GM18861 (cell line): ENCODE results near the gene NIPAL4.

ENCODE experiments used
- ATAC-seq: cut with Tn5 transposase; IDR thresholded peaks from one replicate; pipeline ENCODE4 v1.9.1; 2021; ENCODE audit not compliant: unreplicated experiment

The NIPAL4 gene

DNA sequence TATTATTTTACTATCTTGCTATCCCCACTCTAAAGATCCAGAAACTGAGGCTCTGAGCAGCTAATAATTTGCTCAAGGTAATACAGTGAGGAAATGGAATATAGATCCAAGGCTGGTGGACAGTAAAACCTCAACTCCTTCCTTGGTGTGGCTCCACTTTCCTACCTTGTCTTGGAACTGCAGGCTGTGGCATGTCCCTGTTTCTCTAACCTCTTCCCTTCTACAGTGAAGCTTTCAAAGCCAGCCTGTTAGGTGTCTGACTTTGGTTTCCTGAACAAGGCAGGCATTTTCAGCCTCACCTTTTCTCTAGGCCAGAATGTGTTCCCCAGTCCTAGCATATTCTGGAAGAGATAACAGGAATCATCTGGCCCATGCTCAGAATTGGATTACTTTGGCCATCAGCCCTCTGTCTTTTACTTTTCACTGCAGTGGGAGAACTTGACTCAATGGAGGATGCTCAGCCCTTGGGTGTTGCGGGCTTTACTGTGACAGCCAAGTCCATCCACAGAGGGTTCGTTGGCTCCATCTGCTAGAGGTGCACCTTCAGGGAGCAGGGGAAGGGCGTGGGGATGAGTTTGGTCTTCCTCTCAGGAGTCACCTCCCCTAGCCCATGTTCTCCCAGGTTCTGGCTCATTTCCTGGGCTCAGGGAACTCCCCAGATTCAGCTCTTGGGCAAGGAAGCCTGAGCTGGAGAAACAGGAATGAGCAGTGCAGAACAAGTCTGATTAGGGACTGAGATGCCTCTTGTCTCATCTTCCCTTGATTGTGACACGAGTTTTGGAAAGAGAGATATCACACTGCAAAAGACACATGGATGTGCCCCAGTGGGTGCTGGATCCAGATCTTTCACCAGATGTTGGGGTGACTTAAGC, 1.1 kb downstream of the NIPAL4 start:
- no peak for ATAC-seq

DNA sequence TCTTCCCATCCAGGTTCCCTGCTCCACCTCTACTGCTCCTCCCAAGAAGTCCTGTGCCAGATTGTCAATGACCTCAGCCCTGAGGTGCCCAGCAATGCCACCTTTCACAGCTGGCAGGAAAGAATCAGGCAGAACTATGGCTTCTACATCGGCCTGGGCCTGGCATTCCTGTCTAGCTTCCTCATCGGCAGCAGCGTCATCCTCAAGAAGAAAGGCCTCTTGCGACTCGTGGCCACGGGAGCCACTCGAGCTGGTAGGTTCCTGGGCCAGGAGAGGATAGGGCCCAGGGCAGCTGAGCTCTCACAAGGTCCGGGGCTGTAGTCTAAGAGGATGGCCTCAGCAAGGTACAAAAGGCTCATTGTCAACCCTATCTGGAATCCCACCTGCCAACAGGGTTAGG, 3.1 kb downstream of the NIPAL4 start:
- ATAC-seq = no peak

DNA sequence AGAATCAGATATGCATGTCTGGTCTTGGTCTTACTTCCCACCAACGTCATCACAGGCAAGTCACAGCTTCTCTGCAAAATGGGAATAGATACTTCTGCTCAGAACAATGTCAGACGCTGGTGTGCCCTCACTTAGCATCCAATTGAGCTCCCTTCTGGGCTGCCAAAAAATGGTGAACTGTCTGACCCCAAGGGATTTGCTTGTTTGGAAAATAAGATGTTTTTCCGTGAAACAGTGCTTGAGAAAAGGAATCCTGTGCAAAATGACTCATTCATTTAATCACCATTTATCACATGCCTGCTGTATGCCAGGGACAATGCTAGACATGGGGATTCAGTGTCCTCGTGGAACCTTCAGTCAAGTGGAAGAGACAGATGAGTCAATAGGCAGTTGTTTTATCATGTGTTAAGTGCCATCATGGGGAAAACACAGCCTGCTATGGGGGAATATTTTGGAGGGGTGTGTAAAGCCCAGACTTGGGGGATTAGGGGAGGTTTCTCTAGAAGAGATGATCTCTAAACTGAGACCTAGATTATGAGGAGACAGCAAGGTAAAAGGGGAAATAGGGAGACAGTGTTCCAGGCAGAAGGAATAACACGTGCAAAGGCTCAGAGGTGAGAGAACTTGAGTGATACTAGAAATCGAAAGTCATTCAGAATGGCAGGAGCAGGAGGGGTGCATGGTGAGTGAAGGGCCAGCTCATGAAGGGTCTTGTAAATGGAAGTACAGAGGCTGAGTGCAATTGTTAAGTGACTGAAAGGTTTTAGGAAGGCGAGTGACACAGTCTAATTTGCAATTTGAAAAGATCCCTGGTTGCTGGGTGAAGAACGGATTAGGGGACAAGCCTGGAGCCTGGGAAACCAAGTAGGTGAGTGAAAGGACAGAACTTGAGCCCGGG, 3.9 kb downstream of the NIPAL4 start:
- ATAC-seq = no peak

DNA sequence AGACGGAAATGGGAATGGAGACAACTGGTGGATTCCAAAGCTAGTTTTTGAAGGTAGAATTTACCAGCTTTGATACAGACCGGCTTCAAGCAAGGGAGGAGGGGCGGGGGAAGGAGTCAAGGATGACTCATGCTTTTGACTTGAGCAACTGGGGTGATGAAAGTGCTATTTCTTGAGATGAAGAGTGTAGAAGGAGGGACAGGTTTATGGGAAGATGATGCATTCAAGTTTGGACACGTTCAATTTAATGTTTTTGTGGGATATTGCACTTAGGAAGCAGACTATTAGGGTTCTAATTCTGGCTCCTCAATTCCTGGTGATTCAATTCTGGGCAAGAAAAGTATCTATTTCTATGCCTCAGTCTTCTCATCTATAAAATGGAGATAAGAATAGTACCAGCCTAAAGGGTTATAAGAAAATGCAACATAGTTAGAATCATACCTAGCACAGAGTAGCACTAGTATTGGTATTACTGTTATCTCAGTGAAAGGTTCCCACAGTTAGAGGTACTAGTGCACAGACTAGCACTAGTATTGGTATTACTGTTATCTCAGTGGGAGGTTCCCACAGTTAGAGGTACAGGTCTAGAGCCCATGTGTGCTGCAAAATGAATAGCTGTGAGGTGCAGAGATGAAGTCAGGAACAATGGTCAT, 4.6 kb downstream of the NIPAL4 start:
- peak; percentile 86 for ATAC-seq

DNA sequence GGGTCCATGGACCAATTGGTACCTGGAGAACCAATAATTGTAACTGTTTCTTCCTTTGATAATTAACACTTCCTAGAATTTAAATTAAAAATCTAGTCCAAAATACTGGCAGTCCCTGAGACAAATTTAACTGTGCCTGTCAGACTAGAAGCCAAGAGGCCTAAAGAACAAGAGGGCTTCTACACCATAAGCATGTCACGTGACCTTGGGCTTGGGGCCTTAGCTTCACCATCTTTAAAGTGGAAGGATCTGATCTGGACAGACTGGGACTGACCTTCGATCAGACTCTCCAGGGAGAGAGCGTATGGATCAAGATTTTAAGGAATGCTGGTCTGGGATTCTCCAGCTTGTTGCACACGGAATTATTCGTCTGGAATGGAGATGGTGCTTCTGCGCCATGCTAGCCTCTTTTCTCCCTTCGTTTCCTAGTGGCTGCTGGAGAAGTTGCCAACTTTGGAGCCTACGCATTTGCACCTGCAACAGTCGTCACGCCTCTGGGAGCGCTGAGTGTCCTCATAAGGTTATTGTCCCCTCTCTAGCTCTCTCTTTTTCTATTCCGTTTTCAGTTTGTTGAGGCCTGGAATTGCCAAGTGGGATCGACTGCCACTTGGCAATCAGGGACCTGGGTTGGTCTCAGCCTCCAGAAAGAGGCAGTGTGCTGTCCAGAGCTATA, 8.4 kb downstream of the NIPAL4 start:
- ATAC-seq = no peak

DNA sequence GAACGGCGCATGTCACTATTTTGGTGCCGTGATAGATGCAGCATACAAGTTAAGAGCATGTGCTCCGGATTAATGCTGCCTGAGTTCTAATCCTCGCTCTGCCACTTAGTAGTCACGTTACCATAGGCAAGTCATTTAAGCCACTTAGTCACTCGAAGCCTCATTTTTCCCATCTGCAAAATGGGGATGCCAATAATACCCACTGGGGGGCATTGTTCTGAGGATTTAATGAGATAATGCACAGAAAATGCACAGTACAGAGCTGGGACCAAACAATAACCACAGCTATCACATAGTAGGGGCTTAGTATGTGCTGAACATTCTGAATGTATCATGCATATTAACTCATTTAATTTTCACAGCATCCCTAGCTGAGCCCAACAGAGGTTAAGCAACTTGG, 9.1 kb downstream of the NIPAL4 start:
- ATAC-seq = no peak

DNA sequence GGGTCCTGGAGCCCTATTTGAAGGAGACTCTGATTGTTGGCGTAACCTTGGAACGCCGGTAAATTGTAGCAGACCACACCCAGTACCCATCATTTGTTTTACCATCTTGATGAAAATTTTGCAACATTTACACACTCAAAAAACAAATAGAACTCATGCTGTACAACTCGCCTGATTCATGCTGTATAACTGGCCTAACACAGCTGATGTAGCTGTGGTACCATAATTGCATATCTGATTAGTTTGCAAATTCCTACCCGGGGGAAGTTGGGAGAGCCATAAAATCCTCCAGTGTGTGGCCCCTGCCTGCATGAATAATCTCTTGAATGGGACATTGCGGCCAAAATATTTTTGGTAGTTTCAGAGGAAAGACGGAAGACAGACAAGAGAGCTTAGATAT, 9.7 kb downstream of the NIPAL4 start:
- ATAC-seq = no peak

DNA sequence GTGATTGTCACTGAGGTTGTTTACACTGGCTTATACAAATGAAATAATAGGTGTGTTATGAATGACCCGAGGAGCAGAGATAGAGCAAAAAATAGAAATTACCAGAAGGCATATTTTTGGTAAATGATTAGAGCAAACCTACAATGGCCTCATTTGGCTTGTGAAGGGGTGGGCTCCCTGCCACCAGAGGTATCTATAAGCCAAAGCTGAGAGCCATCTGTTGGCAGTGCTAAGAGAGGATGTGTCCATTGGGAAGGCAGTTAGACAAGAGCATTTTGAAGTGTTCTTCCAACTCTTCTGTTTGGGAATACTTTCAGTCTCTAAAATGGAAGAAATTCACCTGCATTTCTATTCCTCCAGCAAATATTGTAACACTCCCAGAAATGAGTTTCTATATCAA, 10.6 kb downstream of the NIPAL4 start:
- ATAC-seq = no peak

DNA sequence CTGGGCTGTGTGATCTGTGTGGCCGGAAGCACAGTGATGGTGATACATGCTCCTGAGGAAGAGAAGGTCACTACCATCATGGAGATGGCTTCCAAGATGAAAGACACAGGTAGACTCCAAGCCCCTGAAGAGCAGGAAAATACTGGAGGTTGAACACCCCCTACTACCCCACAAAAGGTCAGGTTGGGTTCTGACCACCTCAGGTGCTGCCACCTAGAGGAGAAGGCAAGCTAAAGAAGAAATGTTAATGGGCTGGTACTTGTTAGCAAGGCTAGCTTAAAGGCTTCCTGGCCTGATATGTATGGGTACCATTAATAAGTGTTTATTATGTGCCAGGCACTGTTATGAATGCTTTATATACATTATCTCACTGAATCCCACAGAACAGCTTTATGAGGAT, 11.7 kb downstream of the NIPAL4 start:
- ATAC-seq = no peak

DNA sequence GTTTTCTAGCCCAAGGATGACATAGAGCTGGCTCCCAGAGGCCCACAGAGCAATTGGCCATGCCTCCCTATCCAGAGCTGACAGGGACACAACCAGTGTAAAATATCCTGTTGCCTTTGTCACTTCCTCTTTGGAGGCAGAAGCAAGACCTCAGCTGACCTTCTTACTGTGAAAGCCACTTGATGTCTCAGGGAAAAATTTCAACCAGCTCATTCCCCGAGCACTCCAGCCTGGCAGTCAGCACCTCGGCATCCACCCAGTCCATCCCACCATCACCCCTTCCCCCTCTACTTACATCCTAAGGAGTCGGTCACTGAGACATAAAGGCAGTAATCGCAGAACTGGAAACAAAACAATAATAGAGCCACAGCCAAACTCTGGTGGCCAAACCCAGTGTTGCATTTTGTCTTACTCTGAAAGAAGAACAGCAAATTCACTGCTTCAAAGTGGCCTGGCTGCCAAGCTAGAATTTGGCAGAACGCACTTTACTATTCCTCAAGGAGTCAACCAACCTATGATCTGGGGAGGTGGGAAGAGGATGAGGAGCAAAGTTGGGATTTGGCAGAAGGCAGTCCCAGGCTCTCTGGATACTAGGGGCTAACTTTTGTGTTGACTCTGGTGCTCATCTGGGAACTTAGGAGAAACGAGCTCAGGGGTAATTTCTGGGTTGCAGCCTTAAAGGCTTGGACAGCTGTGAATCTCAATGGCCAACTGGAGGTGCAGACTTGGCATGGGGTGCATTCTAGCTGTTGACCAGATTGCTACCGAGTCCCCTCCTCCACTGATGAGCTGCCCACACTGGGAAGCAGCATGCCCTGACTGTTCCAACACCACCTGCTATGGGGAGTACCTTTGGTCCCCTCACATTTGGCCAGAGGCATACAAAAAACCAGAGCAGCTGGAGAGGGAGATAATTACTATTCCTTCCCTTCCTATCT, 13.6 kb downstream of the NIPAL4 start:
- no peak for ATAC-seq

DNA sequence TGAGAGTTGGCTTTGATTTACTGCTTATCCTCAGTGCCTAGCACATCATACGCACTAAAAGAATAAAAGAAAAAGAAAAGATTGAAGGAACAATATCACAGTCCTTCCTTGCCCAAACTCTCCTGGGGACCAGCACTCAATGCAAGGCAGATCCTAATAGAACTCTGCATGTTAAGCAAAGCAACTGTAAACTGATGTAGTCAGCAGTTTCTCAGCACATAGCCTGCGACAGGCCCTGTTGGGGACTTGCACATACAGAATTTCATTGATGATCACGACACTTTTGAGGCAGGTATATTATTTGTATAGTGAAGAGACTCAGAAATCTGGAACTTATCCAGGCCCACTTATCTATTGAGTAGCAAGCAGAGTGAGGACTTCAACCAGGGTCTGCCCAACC, 15.4 kb downstream of the NIPAL4 start:
- ATAC-seq = no peak

DNA sequence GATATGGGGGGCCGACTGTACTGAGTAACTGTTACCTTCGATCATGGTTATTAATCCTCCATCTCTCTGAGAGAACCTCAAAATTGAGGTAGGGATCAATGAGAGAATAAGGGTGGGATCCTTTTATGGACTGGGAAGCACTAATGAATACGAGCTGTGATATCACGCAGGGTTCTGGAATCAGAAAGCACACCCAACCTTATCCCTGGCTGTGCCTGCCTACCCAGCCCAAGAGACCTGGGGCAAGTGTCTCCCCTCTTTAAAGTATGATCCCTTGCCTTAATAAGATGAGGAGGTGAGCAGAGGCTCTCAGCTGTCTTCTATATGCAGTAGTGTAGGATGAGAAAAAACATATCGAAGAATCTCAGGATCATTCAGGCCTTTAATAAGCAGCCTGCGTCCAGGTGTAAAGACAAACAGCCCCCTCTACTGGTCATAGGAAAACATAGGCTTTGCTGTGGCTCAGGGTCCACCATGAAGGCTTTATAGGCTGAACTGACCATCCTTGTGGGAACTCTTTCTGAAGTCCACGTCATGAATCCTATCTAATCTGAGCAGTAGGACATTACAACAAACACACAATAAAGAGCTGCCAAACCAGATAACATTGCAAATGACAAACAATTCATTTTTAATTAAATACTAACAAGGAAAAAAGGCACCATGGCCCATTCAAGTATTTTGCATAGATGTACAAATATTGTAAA, 16.8 kb downstream of the NIPAL4 start:
- no peak for ATAC-seq

DNA sequence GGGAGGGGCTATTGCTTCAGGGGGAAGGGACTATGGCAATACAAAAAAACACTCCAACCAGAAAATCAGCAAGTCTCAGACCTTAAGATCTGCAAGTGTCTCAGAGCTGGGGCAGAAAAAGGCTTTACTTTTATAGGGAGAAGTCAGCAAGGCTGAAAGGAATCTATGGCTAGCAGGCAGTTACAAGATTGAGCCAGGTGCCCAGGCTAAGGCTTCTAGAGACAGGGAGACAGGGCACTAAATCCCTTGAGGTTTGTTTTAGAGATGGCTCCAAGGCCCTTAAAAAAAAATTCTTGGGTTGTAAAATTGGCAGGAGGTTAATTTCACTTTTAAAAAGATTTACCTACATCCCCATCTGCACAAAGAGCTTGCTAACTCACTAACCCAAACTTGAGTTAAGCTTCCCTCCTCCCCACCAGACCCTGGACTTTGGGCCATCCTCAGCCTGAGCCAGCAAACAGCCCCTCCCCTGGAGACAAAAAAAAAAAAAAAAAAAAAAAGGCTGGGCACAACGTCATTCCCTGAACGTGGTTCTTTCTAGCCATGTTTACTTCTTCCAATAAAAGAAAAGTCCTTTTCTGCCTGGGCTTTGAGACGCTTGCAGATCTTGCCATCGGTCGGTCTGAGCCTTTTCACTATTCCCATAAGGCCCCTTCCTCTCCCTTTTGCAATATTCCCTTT, 17.9 kb downstream of the NIPAL4 start:
- ATAC-seq = no peak

DNA sequence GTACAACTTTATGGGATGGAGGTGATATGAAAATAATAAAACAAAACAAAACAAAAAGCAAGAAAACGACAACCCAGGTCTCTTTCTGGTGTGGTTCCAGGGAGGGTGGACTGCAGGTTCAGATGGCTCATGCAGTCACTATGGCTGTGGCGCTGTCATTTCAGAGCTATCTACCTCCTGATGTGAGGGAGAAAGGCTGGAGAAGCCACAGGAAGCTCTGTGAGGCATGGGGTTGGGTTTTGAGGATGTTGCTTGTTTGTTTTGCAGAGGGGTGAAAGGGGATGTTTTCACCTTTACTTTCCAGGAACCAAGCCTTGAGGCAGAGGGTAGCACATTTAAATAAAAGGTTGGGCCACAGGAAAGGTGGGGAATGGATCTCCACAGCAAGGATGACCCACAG, 18.7 kb downstream of the NIPAL4 start:
- ATAC-seq = no peak

DNA sequence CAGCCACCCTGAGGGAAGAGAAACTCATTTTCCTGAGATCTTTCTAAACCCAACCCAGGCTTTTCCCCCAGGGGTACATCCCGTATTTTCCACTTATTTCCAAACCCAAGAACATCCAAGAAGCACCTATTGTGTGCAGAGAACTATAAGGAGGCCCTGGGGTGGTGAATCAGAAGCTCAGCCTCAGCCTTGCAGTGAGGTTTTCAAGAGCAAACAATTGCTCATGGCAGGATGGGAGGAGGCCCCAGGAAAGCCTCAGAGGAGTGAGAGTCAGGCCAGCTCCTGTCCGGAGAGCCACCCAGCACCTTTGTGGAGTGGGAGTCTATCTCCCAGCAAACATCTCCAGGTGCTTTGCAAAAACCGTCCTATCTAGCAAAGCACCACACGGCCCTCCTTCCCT, 19.2 kb downstream of the NIPAL4 start:
- ATAC-seq = no peak

DNA sequence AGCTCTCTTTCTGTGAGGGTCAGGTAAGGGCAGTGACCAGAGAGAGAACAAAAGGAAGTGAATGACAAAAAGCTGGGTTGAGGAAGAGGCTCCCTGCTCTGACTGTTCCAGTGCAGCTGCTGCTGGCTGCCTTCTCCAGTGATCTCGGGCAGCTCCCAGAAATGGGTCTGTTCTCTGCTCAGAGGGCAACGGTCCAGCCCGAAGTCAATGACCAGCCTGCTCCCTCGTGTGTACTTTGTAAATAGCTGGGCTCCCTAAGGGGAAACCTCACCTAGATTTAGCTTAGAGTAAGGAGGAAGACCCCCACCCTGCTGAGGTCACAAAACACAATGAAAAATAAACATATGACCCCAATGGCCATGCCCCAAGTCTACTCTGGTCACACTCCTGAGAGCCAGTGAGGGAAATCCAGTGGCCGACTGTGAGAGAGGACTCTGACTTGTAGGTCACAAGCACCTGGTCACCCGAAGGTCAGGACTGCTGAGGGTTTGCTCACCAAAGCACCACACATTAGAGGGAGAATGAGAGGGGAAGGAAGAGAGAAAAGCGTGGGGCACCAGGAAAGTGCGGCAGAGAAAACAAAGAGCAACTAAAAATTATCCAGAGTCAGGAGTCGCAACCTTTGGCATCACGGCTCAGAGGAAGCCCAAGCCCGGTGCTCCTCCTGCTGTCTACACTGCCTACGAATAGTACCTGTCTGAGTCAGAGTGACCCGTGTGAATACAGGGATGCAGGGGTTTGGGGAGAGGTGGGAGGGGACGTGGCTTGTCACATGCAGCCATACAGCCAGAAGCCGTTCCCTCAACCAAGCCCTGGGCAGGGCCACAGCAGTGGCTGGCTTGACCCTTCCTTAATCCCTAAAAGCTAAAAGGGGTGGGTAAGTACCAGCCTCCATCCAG, 19.8 kb downstream of the NIPAL4 start:
- no peak for ATAC-seq

DNA sequence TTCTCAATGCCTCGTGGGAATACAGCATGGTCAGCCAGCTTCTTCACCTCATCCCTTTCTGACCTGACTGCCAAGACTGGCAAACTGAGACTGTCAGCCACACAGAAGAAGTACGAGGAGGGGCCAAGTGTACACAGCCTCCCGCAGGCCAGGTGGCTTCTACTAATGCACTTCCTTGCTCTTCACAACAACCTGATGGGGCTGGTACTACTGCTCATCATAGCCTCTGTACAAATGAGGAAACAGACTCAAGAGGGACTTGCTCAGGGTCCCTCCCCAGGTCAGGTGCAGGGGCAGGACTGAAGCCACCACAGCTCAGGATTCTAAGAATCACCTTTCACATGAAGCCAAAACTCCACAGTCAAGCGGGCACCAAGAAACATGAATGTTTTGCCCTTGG, 21.3 kb downstream of the NIPAL4 start:
- no peak for ATAC-seq

DNA sequence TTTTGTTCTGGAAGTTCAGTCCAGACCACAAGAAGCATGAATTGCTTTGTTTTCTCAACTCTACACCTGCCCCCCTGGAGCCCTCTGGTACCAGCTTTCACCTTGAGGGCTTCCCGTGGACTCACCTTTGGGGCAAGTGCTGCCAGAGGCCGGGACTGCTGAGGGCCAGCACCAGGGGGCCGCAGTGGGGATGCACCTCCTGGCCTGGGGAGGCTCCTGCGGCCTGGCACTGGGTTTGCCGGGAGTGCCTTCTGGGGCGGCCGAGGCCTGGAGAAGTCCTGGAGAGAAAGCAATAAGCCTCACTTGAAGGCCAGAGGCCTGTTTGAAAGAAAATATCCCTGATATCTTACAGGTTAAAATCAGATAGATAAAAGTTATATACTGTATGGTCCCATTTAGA, 21.7 kb downstream of the NIPAL4 start:
- ATAC-seq = no peak
